GM12892 (cell line): Measurements from ENCODE around the gene ALKBH4.
"Not testable (repeated sequence)": the region's sequence is repeated elsewhere in the genome, so short reads cannot be mapped to it uniquely, and the experiment has no call there.

Source experiments
- DNase-seq: peaks from one replicate; pipeline ENCODE4 v3.0.0; 2011; ENCODE audit not compliant: insufficient read length
- FAIRE-seq: peaks from 2 replicates; lab custom pipeline; 2011; peaks lifted over from hg19 to GRCh38; lab: Jason Lieb, UNC
- POLR2A ChIP-seq: IDR thresholded peaks from 2 replicates; pipeline ENCODE4 v1.6.1; 2011; ENCODE audit warnings: low read depth, low read length, control low read depth
- POLR2AphosphoS5 ChIP-seq: IDR thresholded peaks from 2 replicates; pipeline ENCODE4 v1.6.1; 2011; ENCODE audit warnings: low read depth, low read length, control low read depth
- TAF1 ChIP-seq: IDR thresholded peaks from 2 replicates; pipeline ENCODE4 v1.6.1; 2011; ENCODE audit warnings: low read depth, mild to moderate bottlenecking, control low read depth, low read length, borderline replicate concordance

The ALKBH4 gene

DNA sequence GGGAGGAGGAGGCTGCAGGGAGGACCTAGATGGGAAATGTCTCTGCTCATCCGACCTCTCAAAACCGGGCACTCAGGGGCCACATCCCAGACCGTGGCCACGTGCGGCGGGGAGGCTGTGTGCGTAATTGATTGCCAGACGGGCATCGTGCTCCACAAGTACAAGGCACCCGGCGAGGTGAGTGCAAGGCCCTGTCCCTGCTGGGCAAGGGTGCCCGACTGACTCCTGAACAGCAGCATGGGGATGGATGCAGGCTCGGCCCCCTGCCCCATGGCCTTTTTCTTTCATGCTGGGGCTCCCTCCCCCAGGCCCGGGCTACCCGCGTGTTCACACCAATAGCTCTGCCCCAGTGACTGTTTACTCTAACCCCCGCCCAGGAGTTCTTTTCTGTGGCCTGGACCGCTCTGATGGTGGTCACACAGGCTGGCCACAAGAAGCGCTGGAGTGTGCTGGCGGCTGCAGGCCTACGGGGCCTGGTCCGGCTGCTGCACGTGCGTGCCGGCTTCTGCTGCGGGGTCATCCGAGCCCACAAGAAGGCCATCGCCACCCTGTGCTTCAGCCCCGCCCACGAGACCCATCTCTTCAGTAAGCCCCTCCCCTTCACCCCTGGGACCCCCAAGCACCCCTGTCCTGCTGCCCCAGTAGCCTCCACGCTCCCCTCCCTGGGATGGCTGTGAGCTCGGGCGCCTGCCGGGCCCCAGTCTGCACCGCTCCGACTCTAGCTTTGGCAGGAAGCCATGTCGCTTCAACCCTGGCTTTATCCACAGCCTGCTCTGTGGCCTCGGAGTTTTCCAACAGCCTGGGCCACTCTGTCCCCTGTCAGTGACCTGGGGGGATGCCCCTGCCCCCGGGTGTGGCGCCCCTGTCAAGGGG is 4.1 kb upstream of the ALKBH4 start:
- FAIRE-seq, result no peak
- no peak for DNase-seq
- TF ChIP-seq TAF1, result no peak
- no peak for TF ChIP-seq POLR2AphosphoS5
- no peak for TF ChIP-seq POLR2A

DNA sequence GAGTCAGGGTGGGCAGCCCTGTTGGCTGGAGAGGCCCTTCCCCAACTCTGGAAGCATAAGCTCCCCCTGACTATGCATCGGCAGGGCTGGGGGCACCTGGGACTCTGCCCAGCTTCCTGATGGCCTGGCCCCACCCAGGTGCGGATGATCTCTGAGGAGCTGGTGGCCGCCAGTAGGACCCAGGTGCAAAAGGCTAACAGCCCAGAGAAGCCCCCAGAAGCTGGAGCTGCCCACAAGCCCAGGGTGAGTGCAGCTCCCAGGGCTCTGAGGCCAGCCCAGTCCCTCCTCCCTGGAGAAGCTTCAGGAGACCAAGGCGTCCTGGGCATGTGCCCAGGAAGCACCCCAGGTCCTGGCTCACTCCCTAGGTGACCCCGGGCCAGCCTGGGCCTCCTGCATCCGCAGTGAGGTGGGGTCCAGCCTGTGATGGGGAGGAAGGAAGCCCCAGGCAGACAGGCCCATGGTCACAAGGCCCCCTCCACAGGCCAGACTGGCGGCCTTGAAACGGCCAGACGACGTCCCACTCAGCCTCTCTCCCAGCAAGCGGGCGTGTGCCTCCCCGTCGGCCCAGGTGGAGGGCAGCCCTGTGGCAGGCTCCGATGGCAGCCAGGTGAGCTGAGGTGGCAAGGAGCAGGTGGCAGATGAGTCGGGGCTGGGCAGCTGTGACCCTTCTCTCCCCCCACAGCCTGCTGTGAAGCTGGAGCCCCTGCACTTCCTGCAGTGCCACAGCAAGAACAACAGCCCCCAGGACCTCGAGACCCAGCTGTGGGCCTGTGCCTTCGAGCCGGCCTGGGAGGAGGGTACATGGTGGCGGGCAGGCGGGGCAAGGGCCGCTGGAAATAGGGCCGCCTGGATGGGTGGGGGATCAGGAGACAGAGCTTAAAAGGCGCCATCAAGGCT is 3.2 kb upstream of the ALKBH4 start:
- TF ChIP-seq POLR2A, result no peak
- no peak for TF ChIP-seq POLR2AphosphoS5
- TF ChIP-seq TAF1, result no peak
- no peak for DNase-seq
- no peak for FAIRE-seq

DNA sequence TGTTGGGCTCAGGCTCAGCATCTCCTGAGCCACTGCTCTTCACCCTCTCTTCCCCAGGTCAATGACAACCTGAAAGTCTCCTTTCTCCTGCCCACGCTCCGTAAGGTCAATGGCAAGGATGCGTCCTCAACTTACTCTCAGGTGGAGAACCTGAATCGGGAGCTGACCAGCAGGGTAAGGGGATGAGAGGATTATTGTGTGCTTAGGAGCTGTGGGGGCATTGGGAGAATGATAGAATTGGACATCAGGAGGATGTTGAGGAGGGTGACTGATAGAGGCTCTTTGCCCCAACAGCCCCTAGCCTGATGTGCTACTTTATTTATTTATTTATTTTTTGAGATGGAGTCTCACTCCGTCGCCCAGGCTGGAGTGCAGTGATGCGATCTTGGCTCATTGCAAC is 1.4 kb upstream of the ALKBH4 start:
- DNase-seq (no peak), FAIRE-seq (no peak)
- TF ChIP-seq POLR2AphosphoS5 (no peak), POLR2A (no peak), TAF1 (no peak)

DNA sequence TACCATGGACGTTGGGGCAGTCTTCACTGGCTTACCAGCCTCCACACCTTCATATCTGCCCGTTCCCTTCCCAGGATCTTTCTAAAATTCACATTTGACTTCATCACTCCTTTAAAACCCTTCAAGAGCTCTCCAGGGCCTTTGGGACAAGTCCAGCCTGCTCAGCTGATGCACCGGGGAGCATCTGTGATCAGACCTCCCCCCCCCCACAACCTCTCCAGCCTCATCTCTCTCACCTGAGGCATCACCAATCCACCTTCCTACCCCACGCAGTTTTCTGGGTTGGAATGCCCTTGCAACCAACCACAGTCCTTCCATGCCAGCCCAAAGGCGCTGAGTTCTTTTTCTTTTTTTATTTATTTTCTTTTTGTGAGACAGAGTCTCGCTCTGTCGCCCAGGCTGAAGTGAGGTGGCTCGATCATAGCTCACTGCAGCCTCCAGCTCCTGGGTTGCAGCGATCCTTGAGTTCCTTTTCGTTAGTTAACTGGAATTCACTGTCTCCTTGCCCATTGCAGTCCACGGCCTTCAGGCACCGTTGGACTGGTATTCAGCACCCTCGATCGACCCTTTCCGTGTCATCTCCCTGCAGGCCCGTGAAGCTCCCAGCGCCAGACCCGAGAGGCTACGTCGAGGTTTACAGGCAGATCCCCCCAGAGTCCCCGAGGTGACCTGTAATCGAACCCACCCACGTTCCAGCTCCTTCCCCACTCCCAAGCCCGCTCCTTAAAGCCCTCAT is 654 bp downstream of the ALKBH4 start:
- DNase-seq (no peak), FAIRE-seq (no peak)
- TF ChIP-seq TAF1 (no peak), POLR2AphosphoS5 (no peak), POLR2A (no peak)

DNA sequence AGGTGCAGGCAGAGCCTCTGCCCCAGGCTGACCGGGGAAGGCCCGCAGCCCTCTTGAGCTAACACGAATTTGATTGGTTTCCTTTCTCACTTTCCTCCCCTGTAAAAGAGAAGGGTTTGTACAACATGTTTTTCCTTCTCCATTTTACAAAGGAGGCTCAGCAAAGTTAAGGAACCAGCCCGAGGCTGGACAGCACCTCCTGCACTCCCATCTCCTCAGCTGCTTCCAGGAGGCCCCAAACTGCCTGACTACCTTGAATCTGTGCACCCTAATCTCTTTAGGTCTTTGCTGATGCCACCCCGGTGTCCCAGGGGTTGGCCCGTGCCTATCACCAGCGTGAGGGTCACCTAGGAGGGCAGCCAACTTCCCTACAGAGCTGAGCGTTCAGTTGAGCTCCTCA is 4.2 kb downstream of the ALKBH4 start:
- TF ChIP-seq POLR2AphosphoS5 (no peak), TAF1 (no peak), POLR2A (no peak)
- DNase-seq (no peak), FAIRE-seq (no peak)

DNA sequence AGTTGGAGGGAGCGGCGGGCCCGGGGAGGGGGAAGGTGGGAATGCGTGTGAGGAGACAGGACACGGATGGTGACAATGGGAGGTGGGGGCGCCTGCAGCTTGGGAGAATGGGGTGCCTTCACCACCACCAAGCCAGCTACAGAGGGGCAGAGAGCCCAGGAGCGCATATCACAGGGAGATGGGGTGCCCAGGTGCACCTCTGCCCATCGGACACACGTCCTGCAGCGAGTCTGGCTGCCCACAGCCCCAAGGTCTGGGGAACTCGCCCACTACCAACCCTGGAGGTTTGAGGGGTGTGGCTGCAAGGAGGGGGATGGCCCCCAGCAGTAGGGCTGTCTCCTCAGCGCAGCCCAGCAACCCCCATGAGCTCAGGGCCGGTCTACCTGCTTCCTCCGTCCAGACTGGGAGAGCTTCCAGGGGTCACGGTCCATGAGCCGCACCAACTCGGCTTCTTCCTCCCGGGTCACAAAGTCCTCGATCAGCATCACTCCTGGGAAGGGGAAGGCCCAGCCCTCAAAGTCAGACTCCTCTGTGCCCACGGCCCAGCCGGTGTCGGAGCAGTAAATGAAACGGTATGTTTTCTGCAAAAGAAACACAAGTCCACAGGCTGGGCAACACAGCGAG is 5.3 kb downstream of the ALKBH4 start:
- TF ChIP-seq POLR2AphosphoS5, result no peak
- TF ChIP-seq TAF1, result no peak
- TF ChIP-seq POLR2A, result no peak
- no peak for DNase-seq
- FAIRE-seq, result no peak

DNA sequence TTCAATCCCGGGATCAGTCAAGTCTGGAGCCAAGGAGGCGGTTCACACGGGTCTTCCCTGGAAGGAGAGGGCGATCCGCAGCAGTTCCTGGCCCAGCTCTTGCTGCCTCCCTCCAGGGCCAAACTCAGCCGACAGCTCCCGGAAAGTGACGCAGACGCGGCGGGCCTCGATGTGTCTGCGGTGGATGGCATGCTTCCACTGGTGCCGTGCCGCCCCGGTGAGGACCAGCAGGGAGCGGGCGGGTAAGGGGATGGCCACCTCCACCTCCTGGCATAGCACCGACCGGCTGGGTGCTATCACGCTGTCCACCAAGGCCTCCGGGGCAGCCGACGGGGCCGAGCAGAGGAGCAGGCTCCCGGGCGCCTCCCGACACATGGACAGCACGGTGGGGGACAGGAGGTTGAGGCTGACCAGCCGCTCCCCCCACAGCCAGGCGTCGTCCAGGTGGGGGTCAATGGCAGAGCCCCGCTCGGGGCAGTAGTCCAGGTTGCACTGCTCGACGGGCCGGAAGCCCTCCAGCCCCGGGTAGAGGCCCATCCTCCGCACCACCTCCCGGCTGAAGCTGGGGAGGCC is 7.2 kb downstream of the ALKBH4 start:
- no peak for TF ChIP-seq POLR2A
- no peak for DNase-seq
- FAIRE-seq, result no peak

DNA sequence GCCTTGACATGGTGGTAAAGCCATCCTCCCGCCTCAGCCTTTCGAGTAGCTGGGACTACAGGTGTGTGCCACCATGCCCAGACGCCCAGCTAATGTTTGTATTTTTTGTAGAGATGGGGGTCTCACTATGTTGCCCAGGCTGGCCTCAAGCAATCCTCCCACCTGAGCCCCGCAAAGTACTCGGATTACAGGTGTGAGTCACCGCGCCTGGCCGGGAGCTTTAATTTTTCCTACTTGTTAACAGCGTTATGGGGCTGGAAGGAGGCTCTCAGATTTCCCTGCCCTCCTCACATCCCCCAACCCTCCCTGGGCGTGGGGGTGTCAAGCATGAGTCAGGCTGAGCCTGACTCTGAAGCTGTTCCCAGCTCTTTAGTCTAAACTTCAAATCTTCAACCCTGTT is 8.3 kb downstream of the ALKBH4 start:
- no peak for TF ChIP-seq POLR2AphosphoS5
- no peak for TF ChIP-seq POLR2A
- TF ChIP-seq TAF1, result no peak
- FAIRE-seq, result no peak
- DNase-seq, result no peak

DNA sequence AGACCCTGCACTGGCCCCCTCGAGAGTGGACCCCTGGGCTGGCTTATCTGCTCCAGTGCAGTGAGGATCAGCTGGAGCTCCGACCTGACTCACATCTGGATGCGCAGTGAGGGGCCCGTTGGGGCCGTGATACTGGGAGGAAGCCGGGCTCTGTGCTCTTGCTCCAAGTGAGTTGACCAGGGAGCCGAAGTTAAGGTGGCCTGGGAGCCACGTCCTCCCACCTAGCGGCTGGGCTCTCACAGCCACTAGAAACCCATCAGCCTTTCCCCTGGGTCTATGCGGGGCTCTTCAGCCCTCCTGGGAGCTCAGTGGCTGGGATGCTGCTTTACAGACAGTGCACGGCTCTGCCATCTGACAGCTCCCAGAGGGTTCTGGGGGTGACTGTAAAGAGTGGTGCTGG is 9.1 kb downstream of the ALKBH4 start:
- TF ChIP-seq POLR2AphosphoS5, result no peak
- DNase-seq (no peak), FAIRE-seq (no peak)

DNA sequence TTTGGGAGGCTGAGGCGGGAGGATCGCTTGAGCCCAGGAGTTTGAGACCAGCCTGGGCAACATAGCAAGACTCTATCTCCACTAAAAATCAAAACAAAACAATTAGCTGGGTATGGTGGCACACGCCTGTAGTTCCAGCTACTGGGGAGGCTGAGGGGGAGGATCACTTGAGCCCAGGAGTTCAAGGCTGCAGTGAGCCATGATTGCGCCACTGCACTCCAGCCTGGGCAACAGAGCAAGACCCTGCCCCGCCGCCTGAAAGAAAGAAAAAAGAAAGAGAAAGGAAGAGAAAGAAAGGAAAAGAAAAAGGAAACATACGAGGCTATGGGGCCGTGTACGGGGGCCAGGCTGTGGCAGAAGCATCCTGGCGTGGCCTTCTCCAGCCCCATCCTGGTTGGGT is 9.7 kb downstream of the ALKBH4 start:
- not testable (repeated sequence) for FAIRE-seq, DNase-seq

DNA sequence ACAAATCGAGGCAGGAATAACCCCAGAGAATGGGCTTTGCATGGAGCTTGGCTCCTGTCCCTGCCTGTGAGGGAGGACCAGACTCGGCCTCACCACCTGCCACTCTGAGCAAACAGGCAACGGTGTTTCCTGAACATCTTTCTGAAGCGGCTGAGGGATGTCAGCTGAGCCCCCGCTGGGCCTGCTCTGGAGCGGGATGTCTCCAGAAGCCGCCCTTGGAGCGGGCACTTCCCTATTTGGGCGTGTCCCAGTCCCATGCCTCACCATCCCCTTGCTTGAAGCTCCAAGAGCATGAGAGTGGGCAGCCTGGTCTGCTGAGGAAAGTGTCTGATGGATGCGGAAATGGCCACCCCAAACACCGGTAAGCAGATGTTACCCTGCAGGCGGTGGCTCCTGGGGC is 10.2 kb downstream of the ALKBH4 start:
- FAIRE-seq (no peak), DNase-seq (no peak)
- TF ChIP-seq POLR2AphosphoS5, result no peak
- TF ChIP-seq POLR2A, result no peak
- TF ChIP-seq TAF1, result no peak

DNA sequence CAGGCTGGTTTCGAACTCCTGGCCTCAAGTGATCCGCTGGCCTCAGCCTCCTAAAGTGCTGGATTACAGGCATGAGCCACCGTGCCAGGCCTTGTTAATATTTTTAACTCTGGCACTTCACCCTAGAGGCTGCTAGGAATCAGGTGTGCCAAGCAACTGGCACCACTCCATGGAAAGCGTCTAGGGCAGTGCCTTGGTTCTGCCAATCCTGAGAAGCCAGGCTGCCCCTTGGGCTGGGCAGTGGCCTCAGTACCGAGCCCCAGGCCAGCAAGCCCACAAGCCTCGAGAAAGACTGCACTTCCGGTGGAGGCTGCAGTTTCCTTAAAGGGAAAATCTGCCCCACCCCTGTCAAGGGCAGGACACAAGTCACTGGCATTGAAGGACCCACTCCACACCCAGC is 11.3 kb downstream of the ALKBH4 start:
- FAIRE-seq, result no peak
- TF ChIP-seq POLR2AphosphoS5 (no peak), POLR2A (no peak), TAF1 (no peak)
- no peak for DNase-seq
